ENCODE measurements around the gene SYDE2. TPM values are rescaled to one million over a fixed set of nuclear protein-coding genes. Genes with fewer than 3 reads are reported as not detected.

SYDE2 gene
- total RNA-seq, 1 donor from 2014 or later, result 21.4 TPM

- no peak for TF ChIP-seq CTCF (IDR thresholded peaks at IDR 0.05; ENCODE audit: borderline replicate concordance)
- intact Hi-C loops (cut with micrococcal nuclease), result no loop called here
- no peaks in the 10 kb centered on the region for H3K9me3 ChIP-seq (replicated peaks)
- no peak overlapping the region for H3K27ac ChIP-seq (replicated peaks)
- no peaks in the 10 kb centered on the region for H3K27me3 ChIP-seq (ENCODE audit: low read depth)
- H3K36me3 ChIP-seq, result no peaks in the 10 kb centered on the region
- no peak for DNase-seq
- no peak overlapping the region for H3K4me3 ChIP-seq
- peaks cover 12% of the 10 kb centered on the region for H3K4me1 ChIP-seq
These were observed 72.5 kb downstream of the SYDE2 start for GRCh38 chr1:85128316-85128715.

GRCh38 chr1:85125891-85126290, 74.9 kb downstream of the SYDE2 start:
- H3K9me3 ChIP-seq (replicated peaks), result no peaks in the 10 kb centered on the region
- no peaks in the 10 kb centered on the region for H3K27me3 ChIP-seq (ENCODE audit: low read depth)
- intact Hi-C loops (cut with micrococcal nuclease), result no loop called here
- no peaks in the 10 kb centered on the region for H3K36me3 ChIP-seq
- TF ChIP-seq CTCF (IDR thresholded peaks at IDR 0.05; ENCODE audit: borderline replicate concordance), result no peak
- H3K4me1 ChIP-seq, result no peaks in the 10 kb centered on the region
- H3K4me3 ChIP-seq, result no peak overlapping the region
- no peak overlapping the region for H3K27ac ChIP-seq (replicated peaks)
- DNase-seq, result no peak

- intact Hi-C loops (cut with micrococcal nuclease), result no loop called here
- H3K4me3 ChIP-seq, result no peak overlapping the region
- TF ChIP-seq CTCF (IDR thresholded peaks at IDR 0.05; ENCODE audit: borderline replicate concordance), result no peak
These were observed 76.7 kb downstream of the SYDE2 start for GRCh38 chr1:85124091-85124490.

GRCh38 chr1:85122169-85122568, 78.6 kb downstream of the SYDE2 start:
- H3K4me3 ChIP-seq, result no peak overlapping the region
- no peaks in the 10 kb centered on the region for H3K36me3 ChIP-seq
- no peak for TF ChIP-seq CTCF (IDR thresholded peaks at IDR 0.05; ENCODE audit: borderline replicate concordance)
- no peaks in the 10 kb centered on the region for H3K9me3 ChIP-seq (replicated peaks)
- no peaks in the 10 kb centered on the region for H3K27me3 ChIP-seq (ENCODE audit: low read depth)
- H3K4me1 ChIP-seq, result no peaks in the 10 kb centered on the region
- intact Hi-C loops (cut with micrococcal nuclease), result no loop called here
- no peak overlapping the region for H3K27ac ChIP-seq (replicated peaks)
- DNase-seq, result no peak

More at GRCh38 chr1:85124091-85124490, 76.7 kb downstream of the SYDE2 start:
- H3K4me1 ChIP-seq, result no peaks in the 10 kb centered on the region
- no peak overlapping the region for H3K27ac ChIP-seq (replicated peaks)
- no peaks in the 10 kb centered on the region for H3K27me3 ChIP-seq (ENCODE audit: low read depth)
- DNase-seq, result no peak
- H3K9me3 ChIP-seq (replicated peaks), result no peaks in the 10 kb centered on the region
- H3K36me3 ChIP-seq, result no peaks in the 10 kb centered on the region

GRCh38 chr1:85121744-85122143, 79.1 kb downstream of the SYDE2 start:
- TF ChIP-seq CTCF (IDR thresholded peaks at IDR 0.05; ENCODE audit: borderline replicate concordance), result no peak
- no peak overlapping the region for H3K4me3 ChIP-seq
- DNase-seq, result no peak
- no peaks in the 10 kb centered on the region for H3K36me3 ChIP-seq
- no peaks in the 10 kb centered on the region for H3K27me3 ChIP-seq (ENCODE audit: low read depth)
- no peaks in the 10 kb centered on the region for H3K9me3 ChIP-seq (replicated peaks)
- no peak overlapping the region for H3K27ac ChIP-seq (replicated peaks)
- intact Hi-C loops (cut with micrococcal nuclease), result no loop called here
- no peaks in the 10 kb centered on the region for H3K4me1 ChIP-seq

GRCh38 chr1:85118751-85119150, 82.1 kb downstream of the SYDE2 start:
- no peak overlapping the region for H3K27ac ChIP-seq (replicated peaks)
- H3K9me3 ChIP-seq (replicated peaks), result no peaks in the 10 kb centered on the region
- no peak for DNase-seq
- intact Hi-C loops (cut with micrococcal nuclease), result no loop called here
- no peaks in the 10 kb centered on the region for H3K4me1 ChIP-seq
- H3K4me3 ChIP-seq, result no peak overlapping the region
- no peak for TF ChIP-seq CTCF (IDR thresholded peaks at IDR 0.05; ENCODE audit: borderline replicate concordance)
- no peaks in the 10 kb centered on the region for H3K27me3 ChIP-seq (ENCODE audit: low read depth)
- H3K36me3 ChIP-seq, result no peaks in the 10 kb centered on the region
